OCI-LY7 (cell line): ENCODE measurements around the gene DPP10.

Experiments used
- EZH2phosphoT487 ChIP-seq: fragments of 200-600 bp; sonication (generic); IDR thresholded peaks from 2 replicates; pipeline ENCODE4 v1.6.1; 2018; ENCODE audit warnings: low read depth, borderline replicate concordance, mild to moderate bottlenecking, mixed run types, antibody characterized with exemption, low read length, moderate library complexity, mixed read lengths
- TF ChIP-seq, protein P1 (sequence below): fragments of 200-600 bp; sonication (generic); conservative IDR thresholded peaks from 2 replicates; pipeline ENCODE4 v1.5.1; 2014; ENCODE audit warnings: mild to moderate bottlenecking, antibody characterized with exemption, low read length, moderate library complexity, mixed read lengths

DNA sequence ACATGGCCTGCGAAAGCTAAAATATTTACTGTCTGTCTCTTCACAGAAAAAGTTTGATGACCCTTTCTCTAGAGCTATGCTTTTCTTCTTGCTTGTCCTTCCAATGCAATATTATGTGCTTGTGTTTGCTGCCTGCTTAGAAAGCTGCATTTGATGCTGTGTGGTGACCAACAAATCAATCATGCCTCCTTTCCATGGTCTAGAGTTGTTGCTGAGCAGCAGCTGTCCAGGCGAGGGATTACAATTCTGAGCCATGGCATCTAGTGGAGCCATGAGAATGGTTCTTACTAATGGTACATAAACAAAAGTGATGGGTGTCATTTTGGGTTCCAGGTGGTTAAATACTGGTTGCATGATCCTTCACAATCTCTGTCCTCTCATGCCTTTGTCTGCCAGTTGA, 1142.1 kb downstream of the DPP10 start:
- TF ChIP-seq, protein P1, sequence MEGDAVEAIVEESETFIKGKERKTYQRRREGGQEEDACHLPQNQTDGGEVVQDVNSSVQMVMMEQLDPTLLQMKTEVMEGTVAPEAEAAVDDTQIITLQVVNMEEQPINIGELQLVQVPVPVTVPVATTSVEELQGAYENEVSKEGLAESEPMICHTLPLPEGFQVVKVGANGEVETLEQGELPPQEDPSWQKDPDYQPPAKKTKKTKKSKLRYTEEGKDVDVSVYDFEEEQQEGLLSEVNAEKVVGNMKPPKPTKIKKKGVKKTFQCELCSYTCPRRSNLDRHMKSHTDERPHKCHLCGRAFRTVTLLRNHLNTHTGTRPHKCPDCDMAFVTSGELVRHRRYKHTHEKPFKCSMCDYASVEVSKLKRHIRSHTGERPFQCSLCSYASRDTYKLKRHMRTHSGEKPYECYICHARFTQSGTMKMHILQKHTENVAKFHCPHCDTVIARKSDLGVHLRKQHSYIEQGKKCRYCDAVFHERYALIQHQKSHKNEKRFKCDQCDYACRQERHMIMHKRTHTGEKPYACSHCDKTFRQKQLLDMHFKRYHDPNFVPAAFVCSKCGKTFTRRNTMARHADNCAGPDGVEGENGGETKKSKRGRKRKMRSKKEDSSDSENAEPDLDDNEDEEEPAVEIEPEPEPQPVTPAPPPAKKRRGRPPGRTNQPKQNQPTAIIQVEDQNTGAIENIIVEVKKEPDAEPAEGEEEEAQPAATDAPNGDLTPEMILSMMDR = no peak
- no peak for TF ChIP-seq EZH2phosphoT487
